Pancreas (tissue), 10 donors: ENCODE results near the gene TMIE. TPM values are rescaled to one million over a fixed set of nuclear protein-coding genes. Genes with fewer than 3 reads are reported as not detected.
A peak's percentile ranks its signal among the peaks of the same experiment; 100 is the strongest.

Experiments used
- ATAC-seq, 4 donors: fragments of 200-7000 bp; cut with Tn5 transposase; one replicate each; pipeline versions ENCODE4 v1.8.0 to v1.9.1; 2020; ENCODE audit warnings: mild to moderate bottlenecking in 4 of 4, moderate library complexity in 4 of 4
- DNase-seq, 6 donors: peaks; one replicate each; pipeline ENCODE4 v3.0.0-alpha.2; 2020
- FAIRE-seq: peaks from 2 replicates; lab custom pipeline; 2012; peaks lifted over from hg19 to GRCh38; lab: Jason Lieb, UNC
- H3K27ac ChIP-seq, 4 donors: fragments of 200-600 bp; sonication (generic); 1 replicate in 3 of 4; 2 replicates in 1 of 4; pipeline versions ENCODE4 v1.5.0 to v1.8.0; 2020
- H3K27me3 ChIP-seq, 4 donors: fragments of 200-600 bp; one replicate each; pipeline ENCODE4 v1.8.0; 2021
- H3K36me3 ChIP-seq, 3 donors: fragments of 200-600 bp; sonication (generic) in 1 of 3; one replicate each; pipeline versions ENCODE4 v1.5.0 to v1.8.0; 2020 to 2021
- H3K4me1 ChIP-seq, 3 donors: fragments of 200-600 bp; one replicate each; pipeline ENCODE4 v1.8.0; 2021
- H3K4me3 ChIP-seq, 4 donors: fragments of 200-600 bp; sonication (generic) in 2 of 4; one replicate each; pipeline versions ENCODE4 v1.5.0 to v1.8.0; 2020 to 2021
- H3K9me3 ChIP-seq, 4 donors: fragments of 200-600 bp; one replicate each; pipeline ENCODE4 v1.8.0; 2021
- WGBS, 2 donors: extraction: QIAGEN DNeasy Blood & Tissue Kit; methylation state at CpG; one replicate each; pipeline ENCODE4 v1.1.7; 2013; 5-methylcytosine and 5-hydroxymethylcytosine counted together
- intact Hi-C, 3 donors: fragments of 100-400 bp; cut with DNase I; formaldehyde crosslinking; loops; one replicate each; pipeline versions ENCODE4 v1.11.1 to v1.14.2; 2022
- polyA plus RNA-seq, 2 donors: library from polyadenylated mRNA; stranded (reverse); fragments of 200-250 nt; gene quantifications; one replicate each; pipeline ENCODE4 v1.2.3, GENCODE V29; 2013
- total RNA-seq, 6 donors: library from RNA; stranded (reverse); fragmentation: NEBNext Ultra II Directional in 4 of 6; extraction: Animal tissue kit (Norgen Biotek cat#: 25700) in 4 of 6; gene quantifications; one replicate each; pipeline versions ENCODE4 v1.2.1 to v1.2.4, GENCODE V29; 2021 to 2023
- TF ChIP-seq, protein P1 (sequence below), 4 donors: fragments of 200-600 bp; sonication (generic) in 3 of 4; IDR thresholded peaks; one replicate each; pipeline versions ENCODE4 v1.5.0 to v1.8.0; 2021; ENCODE audit warnings: antibody characterized with exemption in 4 of 4
- donor health status: healthy with polysubstance abuse.
- donor health status: DM: no; HTN: no; CAD: no; lungs with moderate emphysema.
- donor health status: DM: no; HTN: no; CAD: no.
- donor health status: control.
- donor health status: control.
- donor health status: Bipolar disorder and iron deficiency.
- donor health status: DM: yes; HTN: yes; CAD: no.
- donor health status: DM: no; HTN: no; CAD: no.
- donor health status: DM: no; HTN: no; CAD: no.
- donor health status: DM: yes; HTN: yes; CAD: no.

Gene TMIE
- total and polyA plus RNA-seq, 8 donors: 0.08 to 0.52 (median 0.14) TPM; not detected in 1

GRCh38 chr3:46692566-46692990 lies 8.6 kb upstream of the TMIE start:
- H3K27me3 ChIP-seq: no peaks in the 10 kb centered on the region
- peak overlapping the region; percentile 73 to 79 (median 76) for H3K27ac ChIP-seq
- H3K36me3 ChIP-seq: no peaks in the 10 kb centered on the region
- WGBS, 2 donors: 5 to 10% methylated on average over 11 of the region's 11 CpGs
- H3K4me1 ChIP-seq: peaks cover 0 to 11% (median 10%) of the 10 kb centered on the region in 3 donors
- TF ChIP-seq, protein P1, sequence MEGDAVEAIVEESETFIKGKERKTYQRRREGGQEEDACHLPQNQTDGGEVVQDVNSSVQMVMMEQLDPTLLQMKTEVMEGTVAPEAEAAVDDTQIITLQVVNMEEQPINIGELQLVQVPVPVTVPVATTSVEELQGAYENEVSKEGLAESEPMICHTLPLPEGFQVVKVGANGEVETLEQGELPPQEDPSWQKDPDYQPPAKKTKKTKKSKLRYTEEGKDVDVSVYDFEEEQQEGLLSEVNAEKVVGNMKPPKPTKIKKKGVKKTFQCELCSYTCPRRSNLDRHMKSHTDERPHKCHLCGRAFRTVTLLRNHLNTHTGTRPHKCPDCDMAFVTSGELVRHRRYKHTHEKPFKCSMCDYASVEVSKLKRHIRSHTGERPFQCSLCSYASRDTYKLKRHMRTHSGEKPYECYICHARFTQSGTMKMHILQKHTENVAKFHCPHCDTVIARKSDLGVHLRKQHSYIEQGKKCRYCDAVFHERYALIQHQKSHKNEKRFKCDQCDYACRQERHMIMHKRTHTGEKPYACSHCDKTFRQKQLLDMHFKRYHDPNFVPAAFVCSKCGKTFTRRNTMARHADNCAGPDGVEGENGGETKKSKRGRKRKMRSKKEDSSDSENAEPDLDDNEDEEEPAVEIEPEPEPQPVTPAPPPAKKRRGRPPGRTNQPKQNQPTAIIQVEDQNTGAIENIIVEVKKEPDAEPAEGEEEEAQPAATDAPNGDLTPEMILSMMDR (IDR thresholded peaks at IDR 0.05): no peak
- DNase-seq: peak; percentile 78 to 92 (median 86)
- no peak for FAIRE-seq
- peak; percentile 66 to 73 (median 72) for ATAC-seq
- peak overlapping the region; percentile 54 to 70 (median 59) for H3K4me3 ChIP-seq
- H3K9me3 ChIP-seq: no peaks in the 10 kb centered on the region
- intact Hi-C loops: no loop called here

- Histone ChIP-seq H3K9me3 (no peaks in the 10 kb centered on the region), H3K4me1 (peaks cover 0 to 11% (median 10%) of the 10 kb centered on the region in 3 donors), H3K27ac (peak within 1 kb of the TSS; percentile 73 to 79 (median 76)), H3K4me3 (peak within 1 kb of the TSS; percentile 54 to 70 (median 59)), H3K27me3 (no peaks in the 10 kb centered on the region), H3K36me3 (no peaks in the 10 kb centered on the region)
- TF ChIP-seq, protein P1 (IDR thresholded peaks at IDR 0.05): no peak
- DNase-seq (peak; percentile 68 to 89 (median 76)), FAIRE-seq (no peak), ATAC-seq (peak; percentile 79 to 86 (median 84))
- 0% methylated on average over 50 to 71 of the region's 71 CpGs for WGBS, 2 donors
- intact Hi-C loops: no loop called here
Measured at GRCh38 chr3:46693038-46693891, 7.9 kb upstream of the TMIE start, which contains the start of gene ALS2CL. ALS2CL (minus strand) TSS chr3:46693679; CDS start chr3:46689440, 4,239 bp downstream.

DNA sequence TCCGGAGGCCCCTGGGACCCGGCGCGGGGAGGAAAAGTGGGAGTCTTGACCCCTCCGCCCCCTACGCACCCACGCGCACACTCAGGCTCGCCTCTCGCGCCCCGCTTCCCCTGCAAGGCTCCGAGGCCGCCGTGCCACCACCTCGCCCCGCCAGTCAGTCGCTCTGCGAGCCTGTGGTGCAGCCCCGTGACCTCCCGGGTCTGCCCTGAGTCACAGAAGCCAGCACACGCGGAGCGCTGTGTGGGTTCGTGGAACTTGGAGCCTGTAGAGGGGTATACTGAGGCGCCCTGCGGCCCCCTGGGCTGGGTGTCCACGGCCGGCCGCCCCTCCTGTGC lies 7.3 kb upstream of the TMIE start:
- ATAC-seq: peak; percentile 4 to 22 (median 14)

GRCh38 chr3:46694520-46694919 lies 6.7 kb upstream of the TMIE start:
- no peak overlapping the region for H3K4me3 ChIP-seq
- no peaks in the 10 kb centered on the region for H3K36me3 ChIP-seq
- intact Hi-C loops: no loop called here
- H3K27me3 ChIP-seq: no peaks in the 10 kb centered on the region
- H3K27ac ChIP-seq: no peak overlapping the region
- H3K9me3 ChIP-seq: no peaks in the 10 kb centered on the region
- DNase-seq (peak in 2 of 6 donors; percentile 10 to 29), FAIRE-seq (no peak), ATAC-seq (no peak)
- WGBS, 2 donors: 92 to 100% methylated on average over 3 of the region's 3 CpGs
- TF ChIP-seq, protein P1 (IDR thresholded peaks at IDR 0.05): no peak
- peaks cover 0 to 11% (median 10%) of the 10 kb centered on the region in 3 donors for H3K4me1 ChIP-seq

More for the DNA sequence above, 7.3 kb upstream of the TMIE start:
- Histone ChIP-seq H3K27ac (peak overlapping the region in 3 of 4 donors; percentile 75 to 79 (median 76)), H3K36me3 (no peaks in the 10 kb centered on the region), H3K4me3 (peak overlapping the region; percentile 54 to 70 (median 59)), H3K4me1 (peaks cover 0 to 11% (median 10%) of the 10 kb centered on the region in 3 donors), H3K9me3 (no peaks in the 10 kb centered on the region), H3K27me3 (no peaks in the 10 kb centered on the region)
- TF ChIP-seq, protein P1 (IDR thresholded peaks at IDR 0.05): no peak
- WGBS, 2 donors: 23 to 29% methylated on average over 26 to 30 of the region's 30 CpGs
- intact Hi-C loops: no loop called here
- FAIRE-seq: no peak
- DNase-seq: peak in 2 of 6 donors; percentile 45 to 82
